NAMALWA (cell line): ENCODE data around the gene FEM1A.

Experiments
- DNase-seq: peaks from one replicate; pipeline ENCODE4 v3.0.0-alpha.2; 2015; ENCODE audit warnings: low spot score

Gene FEM1A

GRCh38 chr19:4849019-4849418 lies 57.5 kb downstream of the FEM1A start:
- DNase-seq: no peak
